GM19452 (cell line): Measurements from ENCODE around the gene C16orf74.

ENCODE experiments used
- ATAC-seq: cut with Tn5 transposase; IDR thresholded peaks from one replicate; pipeline ENCODE4 v1.9.1; 2021; ENCODE audit not compliant: unreplicated experiment

The C16orf74 gene

GRCh38 chr16:85720302-85720637 is 30.6 kb downstream of the C16orf74 start:
- no peak for ATAC-seq

- ATAC-seq, result no peak
These were observed 31.1 kb downstream of the C16orf74 start for GRCh38 chr16:85719605-85720301.

GRCh38 chr16:85718682-85719081 is 32.2 kb downstream of the C16orf74 start:
- no peak for ATAC-seq

GRCh38 chr16:85718153-85718477 is 32.8 kb downstream of the C16orf74 start:
- no peak for ATAC-seq

- no peak for ATAC-seq
These were observed 33.3 kb downstream of the C16orf74 start for GRCh38 chr16:85717393-85718152.

GRCh38 chr16:85716680-85717038 is 34.2 kb downstream of the C16orf74 start:
- ATAC-seq, result no peak

GRCh38 chr16:85716022-85716679 is 34.7 kb downstream of the C16orf74 start:
- ATAC-seq, result no peak

- ATAC-seq, result no peak
These were observed 35.5 kb downstream of the C16orf74 start for GRCh38 chr16:85715169-85716021.

- no peak for ATAC-seq
These were observed 38.1 kb downstream of the C16orf74 start for GRCh38 chr16:85712801-85713200.

GRCh38 chr16:85711982-85712587 is 38.8 kb downstream of the C16orf74 start:
- ATAC-seq, result no peak

GRCh38 chr16:85710732-85711131 is 40.2 kb downstream of the C16orf74 start:
- no peak for ATAC-seq

GRCh38 chr16:85709766-85710585 is 40.9 kb downstream of the C16orf74 start:
- ATAC-seq, result no peak

GRCh38 chr16:85708338-85708737 is 42.6 kb downstream of the C16orf74 start:
- ATAC-seq, result no peak

GRCh38 chr16:85707528-85708095 is 43.3 kb downstream of the C16orf74 start:
- ATAC-seq, result no peak

- no peak for ATAC-seq
These were observed 44.4 kb downstream of the C16orf74 start for GRCh38 chr16:85706449-85707034.

GRCh38 chr16:85704900-85705846 is 45.7 kb downstream of the C16orf74 start:
- ATAC-seq, result no peak

GRCh38 chr16:85704011-85704410 is 46.9 kb downstream of the C16orf74 start:
- ATAC-seq, result no peak

GRCh38 chr16:85699628-85700027 is 51.3 kb downstream of the C16orf74 start:
- ATAC-seq, result no peak
